HEK293 (cell line): Measurements from ENCODE around the gene SLC28A3.

Experiments used
- CTCF ChIA-PET: fragments of 350-600 bp; formaldehyde crosslinking; extraction: SDS; loops from one replicate; lab custom pipeline; 2021; ENCODE audit warnings: antibody characterized with exemption; lab: Yijun Ruan, JAX
- POLR2A ChIA-PET: fragments of 300-600 bp; formaldehyde crosslinking; extraction: SDS; loops from one replicate; lab custom pipeline; 2020; ENCODE audit warnings: antibody characterized with exemption, inconsistent platforms; lab: Yijun Ruan, JAX
- H3K27ac ChIP-seq: fragments of 200-500 bp; sonication (Bioruptor generic); 2 replicates; pipeline ENCODE4 v1.5.1; 2014; ENCODE audit warnings: low read depth, low read length, control low read depth, inconsistent platforms; ENCODE audit errors: extremely low read depth
- H3K36me3 ChIP-seq, 2 experiments: fragments of 200-500 bp in 1 of 2; sonication (Bioruptor generic) in 1 of 2; 1 replicate in 1 of 2; 2 replicates in 1 of 2; pipeline ENCODE4 v1.5.1; 2014 to 2017; ENCODE audit warnings: inconsistent platforms in 2 of 2, low read length in 2 of 2; ENCODE audit not compliant: control insufficient read depth in 2 of 2, insufficient read depth in 1 of 2
- H3K4me1 ChIP-seq: fragments of 200-500 bp; sonication (Bioruptor generic); 2 replicates; pipeline ENCODE4 v1.5.1; 2014; ENCODE audit warnings: mild to moderate bottlenecking, low read length, inconsistent platforms; ENCODE audit not compliant: control insufficient read depth, insufficient read depth
- H3K4me3 ChIP-seq: 2 replicates; pipeline ENCODE4 v1.5.1; 2011; ENCODE audit warnings: low read depth, mild to moderate bottlenecking, control low read depth, low read length, moderate library complexity
- H3K9me3 ChIP-seq: fragments of 200-500 bp; sonication (Bioruptor generic); 2 replicates; pipeline ENCODE4 v1.5.1; 2014; ENCODE audit warnings: low read depth, low read length, inconsistent platforms; ENCODE audit not compliant: control insufficient read depth, insufficient read depth
- HIC1 ChIP-seq: fragments of 450-650 bp; formaldehyde crosslinking; IDR thresholded peaks from 2 replicates; pipeline ENCODE4 v1.5.1; 2016; ENCODE audit warnings: missing biosample characterization, missing genetic modification characterization
- KLF16 ChIP-seq: fragments of 450-650 bp; formaldehyde crosslinking; IDR thresholded peaks from 2 replicates; pipeline ENCODE4 v1.5.1; 2017; ENCODE audit warnings: missing biosample characterization, missing genetic modification characterization
- MEIS1 ChIP-seq: sonication (generic); formaldehyde crosslinking; IDR thresholded peaks from 2 replicates; pipeline ENCODE4 v1.8.1; 2022; ENCODE audit warnings: missing genetic modification reagents, mild to moderate bottlenecking, borderline replicate concordance
- PRDM2 ChIP-seq: fragments of 450-650 bp; formaldehyde crosslinking; IDR thresholded peaks from 2 replicates; pipeline ENCODE4 v1.5.1; 2016; ENCODE audit warnings: missing biosample characterization, missing genetic modification characterization, borderline replicate concordance
- SP3 ChIP-seq: fragments of 450-650 bp; formaldehyde crosslinking; IDR thresholded peaks from 2 replicates; pipeline ENCODE4 v1.5.1; 2016; ENCODE audit warnings: missing biosample characterization, missing genetic modification characterization
- ZBTB17 ChIP-seq: fragments of 450-650 bp; formaldehyde crosslinking; IDR thresholded peaks from 2 replicates; pipeline ENCODE4 v1.5.1; 2016; ENCODE audit warnings: missing biosample characterization, missing genetic modification characterization
- ZNF214 ChIP-seq: fragments of 450-650 bp; formaldehyde crosslinking; IDR thresholded peaks from 2 replicates; pipeline ENCODE4 v1.5.1; 2017; ENCODE audit warnings: missing biosample characterization, mild to moderate bottlenecking, missing genetic modification characterization, borderline replicate concordance
- ZNF394 ChIP-seq: fragments of 450-650 bp; formaldehyde crosslinking; IDR thresholded peaks from 2 replicates; pipeline ENCODE4 v1.5.1; 2016; ENCODE audit warnings: missing biosample characterization, missing genetic modification characterization, mild to moderate bottlenecking, moderate library complexity, borderline replicate concordance
- ZNF621 ChIP-seq: fragments of 450-650 bp; formaldehyde crosslinking; IDR thresholded peaks from 2 replicates; pipeline ENCODE4 v1.5.1; 2017; ENCODE audit warnings: missing biosample characterization, missing genetic modification characterization
- ZNF654 ChIP-seq: fragments of 450-650 bp; formaldehyde crosslinking; IDR thresholded peaks from 2 replicates; pipeline ENCODE4 v1.5.1; 2016; ENCODE audit warnings: low read depth, missing biosample characterization, missing genetic modification characterization
- ZNF791 ChIP-seq: fragments of 450-650 bp; formaldehyde crosslinking; IDR thresholded peaks from 2 replicates; pipeline ENCODE4 v1.5.1; 2016; ENCODE audit warnings: missing biosample characterization, missing genetic modification characterization
- ZNF830 ChIP-seq: fragments of 450-650 bp; IDR thresholded peaks from 2 replicates; pipeline ENCODE4 v1.5.0; 2018; ENCODE audit warnings: missing biosample characterization, missing genetic modification characterization, low read depth, mild to moderate bottlenecking, moderate library complexity
- TF ChIP-seq, protein P1 (sequence below): fragments of 450-650 bp; IDR thresholded peaks from 2 replicates; pipeline ENCODE4 v1.5.1; 2018; ENCODE audit warnings: missing biosample characterization, mild to moderate bottlenecking, missing genetic modification characterization
- TF ChIP-seq, protein P2 (sequence below): fragments of 450-650 bp; formaldehyde crosslinking; IDR thresholded peaks from 2 replicates; pipeline ENCODE4 v1.5.1; 2016; ENCODE audit warnings: missing biosample characterization, missing genetic modification characterization

Gene SLC28A3

DNA sequence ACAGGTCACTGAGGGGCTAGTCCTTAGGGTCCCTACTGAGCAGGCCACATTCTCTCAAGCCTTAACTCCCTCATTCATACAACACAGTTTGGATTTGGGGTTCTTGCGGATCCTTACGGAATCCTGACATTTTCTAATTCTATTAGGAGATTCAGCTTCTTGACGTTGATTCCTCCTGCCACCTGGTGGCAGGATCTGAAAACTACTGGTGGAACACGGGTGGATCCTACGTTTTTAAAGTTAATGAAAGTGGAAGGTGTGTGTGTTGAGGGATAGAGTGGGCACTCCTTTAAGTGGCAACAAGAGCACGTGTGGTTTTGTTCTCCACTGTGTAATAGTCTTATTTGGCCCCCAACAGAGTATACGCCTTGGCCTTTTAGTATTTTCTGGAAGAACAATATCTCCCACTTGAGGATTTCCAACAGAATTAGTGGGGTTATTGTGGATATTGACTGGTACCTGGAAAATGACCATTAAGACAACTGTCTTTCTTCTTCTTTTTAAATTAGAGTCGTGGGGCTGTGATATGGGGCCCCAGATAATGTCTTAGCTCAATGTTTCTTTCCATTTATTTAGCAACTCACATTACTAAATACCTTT is 25.2 kb downstream of the SLC28A3 start:
- no peak for TF ChIP-seq ZBTB17
- TF ChIP-seq ZNF654 (tag by site-specific recombination), result peak; percentile 60
- CTCF ChIA-PET, result interaction anchor here (0.7 to 2.2 kb wide), 19 partner anchors 10 to 378 kb away, joined by 3 to 13 read pairs (median 4); no protein-coding TSS in a partner anchor
- no peak overlapping the region for H3K27ac ChIP-seq
- POLR2A ChIA-PET, result no interaction called here
- no peaks in the 10 kb centered on the region for H3K36me3 ChIP-seq
- H3K4me1 ChIP-seq, result no peaks in the 10 kb centered on the region
- no peaks in the 10 kb centered on the region for H3K9me3 ChIP-seq
- H3K4me3 ChIP-seq, result no peak overlapping the region

DNA sequence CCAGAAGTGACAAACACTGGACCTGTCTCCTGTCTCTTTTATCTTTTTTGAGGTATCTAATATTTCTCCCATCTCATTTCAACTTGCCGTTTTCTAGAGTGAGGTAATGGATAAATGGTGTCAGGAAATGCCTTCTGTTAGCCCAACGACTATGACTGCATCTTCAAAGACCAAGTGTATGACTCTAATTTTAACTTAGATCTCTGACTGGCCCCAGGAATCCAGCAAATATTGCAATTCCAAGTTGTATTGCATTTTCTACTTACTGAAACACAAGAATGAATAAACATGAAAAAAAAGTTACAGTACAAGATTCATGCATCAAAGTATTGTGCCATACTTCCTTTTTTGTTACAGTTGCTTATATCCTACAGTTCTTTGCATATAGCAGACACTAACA is 26.3 kb downstream of the SLC28A3 start:
- Histone ChIP-seq H3K9me3 (no peaks in the 10 kb centered on the region), H3K4me1 (no peaks in the 10 kb centered on the region), H3K36me3 (no peaks in the 10 kb centered on the region)
- CTCF ChIA-PET, result interaction anchor here (0.6 to 2.2 kb wide), 7 partner anchors 9 to 664 kb away, joined by 3 to 13 read pairs (median 9); no protein-coding TSS in a partner anchor
- TF ChIP-seq, protein P1, sequence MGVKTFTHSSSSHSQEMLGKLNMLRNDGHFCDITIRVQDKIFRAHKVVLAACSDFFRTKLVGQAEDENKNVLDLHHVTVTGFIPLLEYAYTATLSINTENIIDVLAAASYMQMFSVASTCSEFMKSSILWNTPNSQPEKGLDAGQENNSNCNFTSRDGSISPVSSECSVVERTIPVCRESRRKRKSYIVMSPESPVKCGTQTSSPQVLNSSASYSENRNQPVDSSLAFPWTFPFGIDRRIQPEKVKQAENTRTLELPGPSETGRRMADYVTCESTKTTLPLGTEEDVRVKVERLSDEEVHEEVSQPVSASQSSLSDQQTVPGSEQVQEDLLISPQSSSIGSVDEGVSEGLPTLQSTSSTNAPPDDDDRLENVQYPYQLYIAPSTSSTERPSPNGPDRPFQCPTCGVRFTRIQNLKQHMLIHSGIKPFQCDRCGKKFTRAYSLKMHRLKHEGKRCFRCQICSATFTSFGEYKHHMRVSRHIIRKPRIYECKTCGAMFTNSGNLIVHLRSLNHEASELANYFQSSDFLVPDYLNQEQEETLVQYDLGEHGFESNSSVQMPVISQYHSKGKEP (tag by site-specific recombination), result no peak
- TF ChIP-seq, protein P2, sequence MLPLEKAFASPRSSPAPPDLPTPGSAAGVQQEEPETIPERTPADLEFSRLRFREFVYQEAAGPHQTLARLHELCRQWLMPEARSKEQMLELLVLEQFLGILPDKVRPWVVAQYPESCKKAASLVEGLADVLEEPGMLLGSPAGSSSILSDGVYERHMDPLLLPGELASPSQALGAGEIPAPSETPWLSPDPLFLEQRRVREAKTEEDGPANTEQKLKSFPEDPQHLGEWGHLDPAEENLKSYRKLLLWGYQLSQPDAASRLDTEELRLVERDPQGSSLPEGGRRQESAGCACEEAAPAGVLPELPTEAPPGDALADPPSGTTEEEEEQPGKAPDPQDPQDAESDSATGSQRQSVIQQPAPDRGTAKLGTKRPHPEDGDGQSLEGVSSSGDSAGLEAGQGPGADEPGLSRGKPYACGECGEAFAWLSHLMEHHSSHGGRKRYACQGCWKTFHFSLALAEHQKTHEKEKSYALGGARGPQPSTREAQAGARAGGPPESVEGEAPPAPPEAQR (tag by site-specific recombination), result no peak
- TF ChIP-seq ZNF394 (tag by site-specific recombination), result no peak
- TF ChIP-seq MEIS1 (CRISPR knock-in tag), result no peak
- TF ChIP-seq ZNF791 (tag by site-specific recombination), result no peak
- no peak for TF ChIP-seq HIC1 (tag by site-specific recombination)
- TF ChIP-seq KLF16 (tag by site-specific recombination), result no peak
- no peak for TF ChIP-seq PRDM2 (tag by site-specific recombination)
- no peak for TF ChIP-seq ZNF830 (tag by site-specific recombination)
- no peak for TF ChIP-seq ZNF214 (tag by site-specific recombination)
- no peak for TF ChIP-seq SP3 (tag by site-specific recombination)
- no peak for TF ChIP-seq ZNF621 (tag by site-specific recombination)
- TF ChIP-seq, all 188 proteins: peak for 0
- no peak overlapping the region for H3K4me3 ChIP-seq
- H3K27ac ChIP-seq, result no peak overlapping the region
- POLR2A ChIA-PET, result no interaction called here
